HG03432 (cell line): ENCODE measurements around the gene OLA1.

Source experiments
- ATAC-seq: cut with Tn5 transposase; IDR thresholded peaks from one replicate; pipeline ENCODE4 v1.9.1; 2021; ENCODE audit warnings: mild to moderate bottlenecking, moderate library complexity; ENCODE audit not compliant: unreplicated experiment

The OLA1 gene

GRCh38 chr2:174122185-174122584, 126.1 kb downstream of the OLA1 start:
- ATAC-seq = no peak

- no peak for ATAC-seq
These were observed 126.7 kb downstream of the OLA1 start for GRCh38 chr2:174121612-174122011.

GRCh38 chr2:174121175-174121574, 127.2 kb downstream of the OLA1 start:
- ATAC-seq = no peak

GRCh38 chr2:174120346-174120745, 128.0 kb downstream of the OLA1 start:
- no peak for ATAC-seq

- ATAC-seq = no peak
These were observed 130.1 kb downstream of the OLA1 start for GRCh38 chr2:174117951-174118930.

GRCh38 chr2:174112073-174112472, 136.3 kb downstream of the OLA1 start:
- ATAC-seq = no peak

- ATAC-seq = no peak
These were observed 139.8 kb downstream of the OLA1 start for GRCh38 chr2:174108579-174108978.

GRCh38 chr2:174106736-174107135, 141.6 kb downstream of the OLA1 start:
- ATAC-seq = no peak

- no peak for ATAC-seq
These were observed 153.8 kb downstream of the OLA1 start for GRCh38 chr2:174094542-174094941.

- no peak for ATAC-seq
These were observed 157.9 kb downstream of the OLA1 start for GRCh38 chr2:174090476-174090875.

- ATAC-seq = no peak
These were observed 159.4 kb downstream of the OLA1 start for GRCh38 chr2:174088706-174089460.

- no peak for ATAC-seq
These were observed 161.6 kb downstream of the OLA1 start for GRCh38 chr2:174086708-174087107.

- no peak for ATAC-seq
These were observed 162.6 kb downstream of the OLA1 start for GRCh38 chr2:174085781-174086180.

- ATAC-seq = no peak
These were observed 164.4 kb downstream of the OLA1 start for GRCh38 chr2:174083843-174084458.

- ATAC-seq = no peak
These were observed 167.6 kb downstream of the OLA1 start for GRCh38 chr2:174080672-174081121.

GRCh38 chr2:174078275-174078674, 170.1 kb downstream of the OLA1 start:
- no peak for ATAC-seq

GRCh38 chr2:174076975-174077374, 171.4 kb downstream of the OLA1 start:
- no peak for ATAC-seq

GRCh38 chr2:174076040-174076439, 172.3 kb downstream of the OLA1 start:
- ATAC-seq = no peak

GRCh38 chr2:174074831-174075230, 173.5 kb downstream of the OLA1 start:
- ATAC-seq = no peak

- ATAC-seq = no peak
These were observed 175.5 kb downstream of the OLA1 start for GRCh38 chr2:174072857-174073256.

- no peak for ATAC-seq
These were observed 176.3 kb downstream of the OLA1 start for GRCh38 chr2:174072069-174072468.
